ENCODE data around the gene ILKAP.

- TF ChIP-seq POLR2A (IDR thresholded peaks at IDR 0.05) (no peak), CTCF (IDR thresholded peaks at IDR 0.05) (no peak)
Measured at GRCh38 chr2:238224356-238225035, 21.0 kb upstream of the ILKAP start.
